Right ventricle myocardium superior (tissue), 1 donor: Measurements from ENCODE around the gene XXYLT1. TPM values are rescaled to one million over a fixed set of nuclear protein-coding genes. Genes with fewer than 3 reads are reported as not detected.
A peak's percentile ranks its signal among the peaks of the same experiment; 100 is the strongest.
"Not testable (repeated sequence)": the region's sequence is repeated elsewhere in the genome, so short reads cannot be mapped to it uniquely, and the experiment has no call there.

Experiments
- ATAC-seq: fragments of 200-7000 bp; cut with Tn5 transposase; one replicate; pipeline ENCODE4 v1.9.1; 2020; ENCODE audit warnings: mild to moderate bottlenecking; ENCODE audit not compliant: poor library complexity
- DNase-seq: peaks from one replicate; pipeline ENCODE4 v3.0.0-alpha.2; 2020
- intact Hi-C: fragments of 100-400 bp; cut with DNase I; formaldehyde crosslinking; loops from one replicate; pipeline ENCODE4 v1.11.2; 2022
- total RNA-seq: library from RNA; stranded (reverse); fragmentation: NEBNext Ultra II Directional; extraction: Animal tissue kit (Norgen Biotek cat#: 25700); gene quantifications from one replicate; pipeline ENCODE4 v1.2.1, GENCODE V29; 2021
- donor health status: DM: no; HTN: yes; CAD: no; lungs with severe emphysema.

Gene XXYLT1
- total RNA-seq, 1 donor from 2014 or later, result 2.6 TPM

- DNase-seq (no peak), ATAC-seq (no peak)
- intact Hi-C loops, result no loop called here
Observed at GRCh38 chr3:195061756-195062655, 209.0 kb downstream of the XXYLT1 start.

GRCh38 chr3:195060531-195061291 is 210.2 kb downstream of the XXYLT1 start:
- DNase-seq (peak; percentile 62), ATAC-seq (peak; percentile 49)
- intact Hi-C loops, result no loop called here

GRCh38 chr3:195060217-195060481 is 210.8 kb downstream of the XXYLT1 start:
- intact Hi-C loops, result no loop called here
- ATAC-seq, result no peak
- no peak for DNase-seq

GRCh38 chr3:195059471-195060216 is 211.3 kb downstream of the XXYLT1 start:
- DNase-seq, result no peak
- intact Hi-C loops, result no loop called here
- ATAC-seq, result no peak

- peak; percentile 13 for ATAC-seq
- intact Hi-C loops, result no loop called here
- peak; percentile 75 for DNase-seq
Observed at GRCh38 chr3:195059006-195059350, 212.0 kb downstream of the XXYLT1 start.

- DNase-seq (no peak), ATAC-seq (no peak)
- intact Hi-C loops, result no loop called here
Observed at GRCh38 chr3:195058336-195059005, 212.5 kb downstream of the XXYLT1 start.

GRCh38 chr3:195057716-195058115 is 213.2 kb downstream of the XXYLT1 start:
- intact Hi-C loops, result no loop called here
- ATAC-seq (no peak), DNase-seq (no peak)

GRCh38 chr3:195056506-195056905 is 214.5 kb downstream of the XXYLT1 start:
- ATAC-seq (no peak), DNase-seq (no peak)

GRCh38 chr3:195054311-195054710 is 216.6 kb downstream of the XXYLT1 start:
- intact Hi-C loops, result no loop called here
- no peak for ATAC-seq
- DNase-seq, result no peak

More at GRCh38 chr3:195056506-195056905, 214.5 kb downstream of the XXYLT1 start:
- intact Hi-C loops, result no loop called here

- intact Hi-C loops, result no loop called here
- ATAC-seq (no peak), DNase-seq (no peak)
Observed at GRCh38 chr3:195052939-195053338, 218.0 kb downstream of the XXYLT1 start.

- intact Hi-C loops, ATAC-seq: not testable (repeated sequence)
Observed at GRCh38 chr3:195050296-195050695, 220.7 kb downstream of the XXYLT1 start.

GRCh38 chr3:195048059-195048905 is 222.7 kb downstream of the XXYLT1 start:
- intact Hi-C loops, result no loop called here
- ATAC-seq (peak; percentile 58), DNase-seq (no peak)

More at GRCh38 chr3:195050296-195050695, 220.7 kb downstream of the XXYLT1 start:
- not testable (repeated sequence) for DNase-seq

GRCh38 chr3:195047536-195047935 is 223.4 kb downstream of the XXYLT1 start:
- intact Hi-C loops, result no loop called here
- DNase-seq (no peak), ATAC-seq (no peak)

GRCh38 chr3:195046441-195046840 is 224.5 kb downstream of the XXYLT1 start:
- DNase-seq (no peak), ATAC-seq (no peak)
- intact Hi-C loops, result no loop called here

- DNase-seq (no peak), ATAC-seq (no peak)
- intact Hi-C loops, result no loop called here
Observed at GRCh38 chr3:195045481-195046210, 225.3 kb downstream of the XXYLT1 start.

GRCh38 chr3:195044411-195044810 is 226.5 kb downstream of the XXYLT1 start:
- intact Hi-C loops, result no loop called here
- DNase-seq (no peak), ATAC-seq (no peak)

GRCh38 chr3:195043607-195044339 is 227.2 kb downstream of the XXYLT1 start:
- ATAC-seq, result no peak
- intact Hi-C loops, result no loop called here
- DNase-seq, result no peak
